PC-9 (cell line): ENCODE measurements around the gene E2F2. TPM values are rescaled to one million over a fixed set of nuclear protein-coding genes. Genes with fewer than 3 reads are reported as not detected.

ENCODE experiments used
- BruUV-seq: library from RNA; stranded (reverse); fragments of 400-500 nt; replicated peaks from 2 replicates; lab custom pipeline; 2021; lab: Mats Ljungman, UMichigan
- CTCF ChIA-PET: fragments of 300-600 bp; sonication (Branson Sonifier 250); formaldehyde crosslinking; loops from one replicate; lab custom pipeline; 2022; ENCODE audit warnings: antibody characterized with exemption; lab: Charles Lee
- POLR2A ChIA-PET: fragments of 300-600 bp; sonication (Branson Sonifier 250); formaldehyde crosslinking; loops from one replicate; lab custom pipeline; 2022; ENCODE audit warnings: antibody characterized with exemption; ENCODE audit not compliant: unreplicated experiment; lab: Charles Lee
- DNase-seq, 2 experiments: peaks; one replicate each; pipeline versions ENCODE4 v3.0.0 to v3.0.0-alpha.2; 2015 to 2022; ENCODE audit warnings: mixed read lengths in 1 of 2
- H2AFZ ChIP-seq: fragments of 200-600 bp; sonication (generic); 2 replicates; pipeline ENCODE4 v1.8.1; 2017; ENCODE audit warnings: antibody characterized with exemption
- H3F3A ChIP-seq: fragments of 200-600 bp; sonication (generic); 2 replicates; pipeline ENCODE4 v1.8.1; 2017; ENCODE audit warnings: antibody characterized with exemption, mild to moderate bottlenecking, low read depth; ENCODE audit not compliant: insufficient read depth
- H3K27ac ChIP-seq: fragments of 200-600 bp; sonication (generic); 2 replicates; pipeline ENCODE4 v1.6.1; 2016; ENCODE audit warnings: mixed run types
- H3K27me3 ChIP-seq: fragments of 200-600 bp; sonication (generic); 2 replicates; pipeline ENCODE4 v1.6.1; 2016; ENCODE audit warnings: low read depth, mixed run types; ENCODE audit not compliant: insufficient read depth
- H3K36me3 ChIP-seq: fragments of 200-600 bp; sonication (generic); 2 replicates; pipeline ENCODE4 v1.6.1; 2016; ENCODE audit warnings: low read depth, mixed run types
- H3K4me1 ChIP-seq: fragments of 200-600 bp; sonication (generic); replicated peaks from 2 replicates; pipeline ENCODE4 v1.6.1; 2016; ENCODE audit warnings: mixed run types; ENCODE audit not compliant: insufficient read depth
- H3K4me2 ChIP-seq: fragments of 200-600 bp; sonication (generic); 2 replicates; pipeline ENCODE4 v1.6.1; 2017; ENCODE audit warnings: mixed run types
- H3K4me3 ChIP-seq: fragments of 200-600 bp; sonication (generic); 2 replicates; pipeline ENCODE4 v1.6.1; 2016; ENCODE audit warnings: mixed run types
- H3K79me2 ChIP-seq: fragments of 200-600 bp; sonication (generic); 2 replicates; pipeline ENCODE4 v1.6.1; 2017; ENCODE audit warnings: low read depth, mixed run types
- H3K9me2 ChIP-seq: fragments of 200-600 bp; sonication (generic); 2 replicates; pipeline ENCODE4 v1.8.1; 2017; ENCODE audit warnings: mild to moderate bottlenecking; ENCODE audit not compliant: insufficient read depth
- H3K9me3 ChIP-seq: fragments of 200-600 bp; sonication (generic); 2 replicates; pipeline ENCODE4 v1.8.1; 2016; ENCODE audit warnings: low read depth; ENCODE audit not compliant: insufficient read depth
- H4K20me1 ChIP-seq: fragments of 200-600 bp; sonication (generic); 2 replicates; pipeline ENCODE4 v1.8.1; 2017; ENCODE audit not compliant: insufficient read depth
- EZH2 ChIP-seq: fragments of 200-600 bp; sonication (generic); IDR thresholded peaks from 2 replicates; pipeline ENCODE4 v1.8.0; 2017; ENCODE audit warnings: antibody characterized with exemption, low read depth
- intact Hi-C: fragments of 100-400 bp; cut with micrococcal nuclease; formaldehyde crosslinking; loops from one replicate; pipeline ENCODE4 v1.10.0; 2022; ENCODE audit not compliant: unreplicated experiment
- total RNA-seq: library from RNA; stranded (reverse); gene quantifications from 2 replicates; pipeline ENCODE4 v1.2.3, GENCODE V29; 2021
- TF ChIP-seq, protein P1 (sequence below): fragments of 200-600 bp; sonication (generic); conservative IDR thresholded peaks from 2 replicates; pipeline ENCODE4 v1.6.1; 2017; ENCODE audit warnings: mixed run types, antibody characterized with exemption, mild to moderate bottlenecking, moderate library complexity

E2F2 gene
- total RNA-seq, 1 experiment from 2014 or later = 7.6 TPM

DNA sequence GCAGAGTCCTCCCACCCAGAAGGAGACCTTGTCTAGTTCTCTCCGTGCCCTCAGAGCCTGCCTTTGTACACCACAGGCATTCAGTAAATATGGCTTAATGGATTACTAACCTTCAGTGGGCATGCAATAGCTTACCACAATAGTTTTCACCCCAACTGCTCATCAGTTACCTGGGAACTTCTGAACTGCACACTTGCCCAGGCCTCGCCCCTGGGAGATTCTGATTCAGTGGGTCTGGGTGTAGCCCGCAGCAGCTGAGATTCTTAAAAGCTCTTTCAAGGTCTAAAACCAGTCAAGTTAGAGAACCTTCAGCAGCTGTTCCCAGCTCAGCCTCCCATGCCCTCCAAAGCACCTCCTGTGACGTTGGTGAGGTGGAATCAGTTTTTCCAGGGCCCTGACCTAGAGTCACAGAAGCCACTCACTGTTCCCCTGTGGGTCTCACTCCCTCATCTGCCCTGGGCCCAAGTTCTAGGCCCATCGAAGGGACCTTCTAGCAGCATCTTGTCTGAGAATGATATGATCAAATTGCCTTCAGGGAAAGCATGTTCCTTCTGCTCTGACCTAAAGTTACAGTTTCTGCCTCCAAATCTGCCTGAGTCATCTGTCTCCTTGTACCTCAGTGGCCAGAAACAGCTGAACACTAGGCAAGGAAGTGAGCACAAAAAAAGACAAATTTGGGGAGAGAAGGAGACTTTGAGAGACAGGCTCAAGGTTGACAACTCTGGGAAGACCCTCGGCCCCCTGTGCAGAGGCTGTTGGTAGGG lies 57.8 kb downstream of the E2F2 start:
- POLR2A ChIA-PET = interaction anchor here (0.5 to 0.7 kb wide), 2 partner anchors 55 to 491 kb away, joined by 3 to 4 read pairs; no protein-coding TSS in a partner anchor
- intact Hi-C loops = no loop called here
- Histone ChIP-seq H2AFZ (no peak overlapping the region), H3K27ac (peak overlapping the region; percentile 34; the same call in 1 of the 2 replicates), H3K9me2 (no peaks in the 10 kb centered on the region), H3K4me3 (no peak overlapping the region), H3K27me3 (no peaks in the 10 kb centered on the region), H4K20me1 (no peaks in the 10 kb centered on the region), H3K9me3 (no peaks in the 10 kb centered on the region), H3F3A (peaks cover 26% of the 10 kb centered on the region), H3K79me2 (no peaks in the 10 kb centered on the region), H3K4me1 (peaks cover 43% of the 10 kb centered on the region), H3K36me3 (no peaks in the 10 kb centered on the region), H3K4me2 (peak overlapping the region; percentile 38; the same call in 1 of the 2 replicates)
- BruUV-seq = no TSS peak
- TF ChIP-seq EZH2 = no peak
- TF ChIP-seq, protein P1, sequence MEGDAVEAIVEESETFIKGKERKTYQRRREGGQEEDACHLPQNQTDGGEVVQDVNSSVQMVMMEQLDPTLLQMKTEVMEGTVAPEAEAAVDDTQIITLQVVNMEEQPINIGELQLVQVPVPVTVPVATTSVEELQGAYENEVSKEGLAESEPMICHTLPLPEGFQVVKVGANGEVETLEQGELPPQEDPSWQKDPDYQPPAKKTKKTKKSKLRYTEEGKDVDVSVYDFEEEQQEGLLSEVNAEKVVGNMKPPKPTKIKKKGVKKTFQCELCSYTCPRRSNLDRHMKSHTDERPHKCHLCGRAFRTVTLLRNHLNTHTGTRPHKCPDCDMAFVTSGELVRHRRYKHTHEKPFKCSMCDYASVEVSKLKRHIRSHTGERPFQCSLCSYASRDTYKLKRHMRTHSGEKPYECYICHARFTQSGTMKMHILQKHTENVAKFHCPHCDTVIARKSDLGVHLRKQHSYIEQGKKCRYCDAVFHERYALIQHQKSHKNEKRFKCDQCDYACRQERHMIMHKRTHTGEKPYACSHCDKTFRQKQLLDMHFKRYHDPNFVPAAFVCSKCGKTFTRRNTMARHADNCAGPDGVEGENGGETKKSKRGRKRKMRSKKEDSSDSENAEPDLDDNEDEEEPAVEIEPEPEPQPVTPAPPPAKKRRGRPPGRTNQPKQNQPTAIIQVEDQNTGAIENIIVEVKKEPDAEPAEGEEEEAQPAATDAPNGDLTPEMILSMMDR = no peak
- peak; percentile 14 to 58 for DNase-seq
- CTCF ChIA-PET = no interaction called here

DNA sequence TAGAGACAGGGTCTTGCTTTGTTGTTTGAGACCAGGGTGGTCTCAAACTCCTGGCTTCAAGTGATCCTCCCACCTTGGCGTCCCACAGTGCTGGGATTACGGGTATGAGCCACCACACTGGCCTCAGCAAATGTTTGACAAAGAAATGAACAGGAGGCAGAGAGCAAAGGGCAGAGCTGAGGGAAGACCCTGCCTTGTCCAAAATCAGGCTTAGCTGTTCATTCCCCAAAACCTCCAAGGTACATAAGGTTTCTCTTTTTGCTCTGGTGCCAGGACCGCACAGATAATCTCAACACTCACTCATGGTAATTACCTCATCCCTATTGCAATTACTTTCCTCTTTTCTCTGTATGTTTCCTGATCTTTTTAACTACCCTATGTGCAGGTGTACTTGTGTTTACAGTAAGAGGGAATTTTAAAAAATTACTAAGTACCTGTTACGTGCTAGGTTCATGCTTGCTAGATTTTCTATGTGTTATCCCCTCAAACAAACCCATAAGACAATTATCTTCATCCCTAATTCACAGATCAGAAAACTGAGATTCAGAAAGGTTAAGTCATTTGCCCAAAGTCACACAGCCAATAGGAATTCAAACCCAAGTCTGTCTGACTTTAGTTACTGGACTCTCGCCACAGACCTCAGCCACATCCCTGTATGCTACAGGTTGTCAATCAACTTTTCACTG lies 58.5 kb downstream of the E2F2 start:
- H3K27me3 ChIP-seq = no peaks in the 10 kb centered on the region
- TF ChIP-seq EZH2 = no peak
- TF ChIP-seq, protein P1 = no peak
- CTCF ChIA-PET = no interaction called here
- H3K9me3 ChIP-seq = no peaks in the 10 kb centered on the region
- no peak overlapping the region for H2AFZ ChIP-seq
- no TSS peak for BruUV-seq
- POLR2A ChIA-PET = interaction anchor here (0.5 kb wide), 1 partner anchor 492 kb away, joined by 4 read pairs; no protein-coding TSS in a partner anchor
- DNase-seq = no peak
- no peaks in the 10 kb centered on the region for H4K20me1 ChIP-seq
- H3K79me2 ChIP-seq = no peaks in the 10 kb centered on the region
- H3K4me3 ChIP-seq = no peak overlapping the region
- peaks cover 36% of the 10 kb centered on the region for H3K4me1 ChIP-seq
- H3K9me2 ChIP-seq = no peaks in the 10 kb centered on the region
- H3K27ac ChIP-seq = no peak overlapping the region
- intact Hi-C loops = no loop called here
- H3K4me2 ChIP-seq = no peak overlapping the region
- no peaks in the 10 kb centered on the region for H3K36me3 ChIP-seq
- peaks cover 19% of the 10 kb centered on the region for H3F3A ChIP-seq

DNA sequence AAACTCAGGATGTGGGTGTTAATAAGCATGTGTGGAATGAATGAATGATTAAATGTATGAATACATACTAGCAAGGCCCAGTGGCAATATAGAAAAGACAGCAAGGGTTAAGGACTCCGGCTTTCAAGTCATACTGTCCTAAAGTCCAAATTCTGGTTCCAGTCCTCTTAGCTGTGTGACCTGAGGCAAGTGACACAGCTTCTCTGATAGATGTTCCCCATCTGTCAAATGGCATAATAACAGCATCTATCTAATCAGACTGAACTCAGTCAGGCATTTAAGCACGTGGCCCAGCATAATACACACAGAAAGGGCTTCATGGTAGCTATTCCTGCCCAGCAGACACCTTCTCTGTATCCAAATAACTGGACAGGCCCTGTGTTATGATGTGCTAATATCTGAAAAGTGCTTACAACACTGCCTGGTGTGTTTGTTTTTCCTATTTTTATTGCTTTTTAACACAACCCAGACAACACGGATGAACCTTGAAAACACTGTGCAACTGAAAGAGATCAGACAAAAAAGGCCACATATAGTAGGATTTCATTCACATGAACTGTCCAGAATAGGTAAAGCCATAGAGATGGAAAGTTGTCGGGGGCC lies 59.5 kb downstream of the E2F2 start:
- CTCF ChIA-PET = no interaction called here
- peaks cover 11% of the 10 kb centered on the region; the same call in 1 of the 2 replicates for H3F3A ChIP-seq
- TF ChIP-seq, protein P1 = no peak
- no peak for TF ChIP-seq EZH2
- peaks cover 29% of the 10 kb centered on the region for H3K4me1 ChIP-seq
- no peaks in the 10 kb centered on the region for H3K79me2 ChIP-seq
- no peak overlapping the region for H2AFZ ChIP-seq
- H3K36me3 ChIP-seq = no peaks in the 10 kb centered on the region
- H3K9me3 ChIP-seq = no peaks in the 10 kb centered on the region
- no peaks in the 10 kb centered on the region for H3K27me3 ChIP-seq
- no peak for DNase-seq
- H3K27ac ChIP-seq = no peak overlapping the region
- POLR2A ChIA-PET = no interaction called here
- no peaks in the 10 kb centered on the region for H4K20me1 ChIP-seq
- H3K4me2 ChIP-seq = no peak overlapping the region
- intact Hi-C loops = no loop called here
- no TSS peak for BruUV-seq
- H3K4me3 ChIP-seq = no peak overlapping the region
- H3K9me2 ChIP-seq = no peaks in the 10 kb centered on the region
